HG02642 (cell line): ENCODE results near the gene LTBP1.
"Not testable (repeated sequence)": the region's sequence is repeated elsewhere in the genome, so short reads cannot be mapped to it uniquely, and the experiment has no call there.

Experiments used
- ATAC-seq: cut with Tn5 transposase; IDR thresholded peaks from one replicate; pipeline ENCODE4 v1.9.1; 2021; ENCODE audit warnings: mild to moderate bottlenecking; ENCODE audit not compliant: unreplicated experiment, poor library complexity

Gene LTBP1

DNA sequence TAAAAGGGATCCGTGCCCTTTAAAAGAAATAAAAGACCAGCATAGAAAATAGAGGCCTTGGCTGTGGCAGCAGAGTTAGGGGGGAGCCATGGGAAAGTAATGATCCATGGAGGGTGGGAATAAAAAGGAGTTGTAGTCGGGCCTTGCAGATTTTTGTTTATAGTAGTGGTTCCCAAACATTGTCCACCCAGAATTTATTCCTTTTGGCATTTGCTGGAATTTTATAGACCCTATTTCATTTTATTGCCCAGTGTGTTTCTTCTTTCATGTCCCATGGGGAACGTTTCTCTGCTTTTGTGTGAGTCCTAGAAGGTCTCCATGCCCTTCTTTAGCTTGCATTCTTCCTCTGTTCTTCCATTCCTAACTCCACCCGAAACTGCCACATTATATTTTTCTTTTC is 222.2 kb downstream of the LTBP1 start:
- ATAC-seq = no peak

DNA sequence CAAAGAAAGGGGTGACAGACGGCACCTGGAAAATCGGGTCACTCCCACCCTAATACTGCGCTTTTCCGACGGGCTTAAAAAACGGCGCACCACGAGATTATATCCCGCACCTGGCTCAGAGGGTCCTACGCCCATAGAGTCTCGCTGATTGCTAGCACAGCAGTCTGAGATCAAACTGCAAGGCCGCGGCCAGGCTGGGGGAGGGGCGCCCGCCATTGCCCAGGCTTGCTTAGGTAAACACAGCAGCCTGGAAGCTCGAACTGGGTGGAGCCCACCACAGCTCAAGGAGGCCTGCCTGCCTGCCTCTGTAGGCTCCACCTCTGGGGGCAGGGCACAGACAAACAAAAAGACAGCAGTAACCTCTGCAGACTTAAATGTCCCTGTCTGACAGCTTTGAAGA is 223.5 kb downstream of the LTBP1 start:
- not testable (repeated sequence) for ATAC-seq

DNA sequence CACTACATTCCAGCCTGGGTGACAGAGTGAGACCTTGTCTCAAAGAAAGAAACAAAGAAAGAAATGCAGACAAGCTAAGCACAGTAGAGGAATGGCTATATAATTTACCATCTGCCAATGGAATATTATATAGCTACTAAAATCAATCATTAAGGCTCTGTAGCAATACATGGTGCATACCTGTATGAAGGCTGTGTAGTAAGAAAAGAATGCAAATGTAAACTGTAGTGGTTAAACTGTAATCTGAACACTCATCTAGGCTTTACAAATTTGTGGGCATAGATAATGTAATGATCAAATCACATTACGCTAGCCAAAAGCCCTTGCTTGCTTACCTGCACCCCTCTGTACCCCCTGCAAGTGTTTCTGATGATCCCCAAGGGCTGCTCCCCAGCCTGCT is 230.9 kb downstream of the LTBP1 start:
- ATAC-seq = no peak

DNA sequence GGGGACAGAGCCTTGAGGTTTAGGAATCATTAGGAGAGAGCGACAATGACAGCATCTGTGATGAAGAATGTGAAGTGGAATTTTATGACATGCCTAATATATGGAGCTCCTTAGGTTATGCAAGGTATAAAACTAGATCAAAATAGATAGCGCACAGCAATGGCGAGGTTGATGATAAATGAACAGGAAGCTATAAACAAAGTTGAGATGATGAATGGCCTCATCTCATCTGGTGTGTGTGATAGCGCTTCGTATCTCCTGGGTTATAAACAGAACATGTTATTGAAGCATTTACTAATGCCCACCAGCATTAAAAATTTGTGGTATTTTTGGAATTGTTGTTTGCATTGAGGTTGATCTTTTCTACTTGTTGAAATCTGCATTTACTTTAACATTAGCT is 231.5 kb downstream of the LTBP1 start:
- ATAC-seq = no peak

DNA sequence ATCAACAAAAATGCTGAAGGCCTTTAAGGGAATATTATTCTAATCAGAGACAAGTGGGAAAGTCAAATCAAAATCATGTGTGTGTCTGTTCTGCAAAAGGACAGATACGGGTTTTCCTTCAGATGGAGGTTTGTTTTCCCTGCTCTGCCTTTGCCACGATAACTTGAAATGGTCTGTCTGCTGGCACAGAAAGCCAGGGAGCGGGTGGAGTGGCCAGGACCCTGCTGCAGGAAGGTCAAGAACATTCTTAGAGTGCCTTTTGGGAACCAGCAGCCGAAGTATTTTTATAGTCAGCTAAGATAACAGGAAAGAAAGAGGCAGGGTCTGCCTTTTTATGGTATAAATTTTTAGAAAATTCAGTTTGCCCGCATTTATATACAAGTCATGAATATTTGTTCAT is 234.2 kb downstream of the LTBP1 start:
- no peak for ATAC-seq

DNA sequence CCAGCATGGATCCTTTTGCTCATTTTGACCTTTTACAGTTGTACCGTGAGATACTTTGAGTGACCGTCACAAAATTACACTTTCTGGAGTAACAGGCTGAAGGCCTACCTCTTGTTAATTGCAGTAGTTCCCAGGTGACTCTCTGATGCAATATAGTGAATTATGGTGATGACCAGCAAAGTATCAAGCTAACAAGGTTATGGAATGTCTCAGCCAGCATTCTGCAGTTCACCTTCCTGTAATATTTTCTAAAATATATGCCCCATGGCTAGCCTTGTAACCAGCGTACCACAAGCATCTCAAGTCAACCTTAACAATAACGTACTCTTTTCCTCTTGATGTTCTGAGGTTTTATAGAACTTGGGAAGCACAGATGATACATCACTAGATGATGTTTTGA is 234.7 kb downstream of the LTBP1 start:
- no peak for ATAC-seq

DNA sequence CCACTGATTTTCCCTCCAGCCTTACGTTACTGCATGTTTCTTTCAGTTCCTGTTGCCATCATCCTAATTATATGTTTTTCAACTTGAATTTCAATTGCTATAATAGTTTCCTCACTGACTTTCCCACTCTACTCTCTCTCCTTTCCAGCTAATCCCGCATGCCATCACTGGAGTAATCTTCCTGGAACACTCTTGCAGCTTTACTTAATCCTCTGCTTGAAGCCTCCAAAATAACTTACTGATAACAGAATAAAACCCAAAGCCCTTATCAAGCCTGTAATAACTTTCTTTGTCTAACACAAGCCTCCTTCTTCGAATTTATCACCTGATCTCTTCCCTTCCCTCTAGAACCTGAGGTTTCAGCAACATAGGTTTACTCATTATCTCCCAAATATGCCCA is 237.3 kb downstream of the LTBP1 start:
- ATAC-seq = no peak

DNA sequence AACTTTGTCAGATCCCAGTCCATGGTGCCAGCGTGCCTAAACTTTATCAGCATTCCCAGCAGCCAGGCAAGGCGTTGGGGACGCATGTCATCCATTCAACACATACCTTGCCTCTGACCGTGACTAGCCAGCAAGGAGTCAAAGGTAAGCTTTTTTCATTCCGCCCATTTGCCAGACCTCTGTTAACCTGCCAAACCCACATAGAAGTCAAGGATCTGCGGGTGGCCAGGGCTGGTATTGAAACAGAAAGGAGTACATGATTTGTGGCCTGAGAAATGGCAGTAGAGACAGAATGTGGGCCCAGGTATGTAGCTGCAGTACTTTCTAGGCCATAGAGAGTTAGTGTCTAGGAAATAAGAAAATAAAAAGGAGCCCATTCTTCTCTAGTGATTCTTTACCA is 240.2 kb downstream of the LTBP1 start:
- no peak for ATAC-seq

DNA sequence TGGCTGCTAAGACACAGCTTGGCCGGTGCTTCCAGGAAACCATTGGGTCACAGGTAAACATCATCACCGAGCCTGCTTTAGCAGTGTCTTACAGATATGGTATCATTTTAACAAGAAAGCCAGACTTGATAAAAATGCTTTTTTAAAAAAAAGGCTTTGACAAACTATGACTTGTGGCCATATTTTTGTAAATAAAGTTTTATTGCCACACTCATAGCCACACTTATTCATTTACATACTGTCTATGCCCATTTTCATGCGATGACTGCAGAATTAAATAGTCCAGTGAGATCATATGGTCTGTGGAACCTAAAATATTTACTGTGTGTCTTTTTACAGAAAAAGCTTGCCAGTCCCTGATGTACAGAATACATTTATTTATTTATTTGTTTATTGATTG is 242.0 kb downstream of the LTBP1 start:
- ATAC-seq = no peak

DNA sequence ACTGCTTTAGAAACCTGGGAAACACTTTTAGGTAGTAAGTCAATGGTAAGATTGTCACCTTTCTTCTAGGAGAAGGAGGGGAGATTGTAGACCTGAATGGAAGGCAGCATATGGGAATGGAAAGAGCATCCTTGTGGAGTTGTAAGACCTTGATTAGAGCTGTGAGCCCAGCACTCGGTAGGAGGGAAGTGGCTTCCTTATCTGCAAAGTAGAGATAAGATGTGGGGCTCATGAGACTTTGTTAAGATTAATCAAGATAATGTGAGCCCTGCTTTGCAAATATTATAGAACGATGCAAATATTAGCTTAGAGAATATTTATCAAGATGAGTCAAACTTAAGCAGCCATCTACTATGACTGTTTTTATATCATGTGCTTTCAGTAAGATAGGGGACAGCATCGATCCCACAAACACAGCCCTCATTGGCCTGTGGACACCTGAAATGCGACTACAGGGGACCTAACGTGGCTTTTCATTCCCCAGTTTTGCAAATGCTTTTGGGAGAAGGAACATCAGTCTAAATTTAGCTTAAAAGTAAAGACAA is 243.7 kb downstream of the LTBP1 start:
- no peak for ATAC-seq

DNA sequence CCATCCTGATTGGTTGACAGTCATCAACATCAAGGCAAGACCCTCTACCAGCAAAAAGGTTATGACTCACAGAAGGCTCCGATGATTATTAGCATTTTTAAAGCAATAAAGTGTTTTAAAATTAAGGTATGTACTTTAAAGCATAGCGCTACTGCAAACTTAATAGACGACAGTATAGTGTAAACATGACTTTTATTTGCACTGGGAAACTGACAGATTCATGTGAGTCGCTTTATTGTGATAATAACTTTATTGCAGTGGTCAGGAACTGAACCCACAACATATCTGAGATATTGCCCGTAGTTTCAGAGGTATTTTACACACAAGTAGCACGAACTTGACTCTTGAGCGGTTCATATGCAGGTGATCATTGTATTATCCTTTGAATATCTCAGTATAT is 249.1 kb downstream of the LTBP1 start:
- ATAC-seq = no peak

DNA sequence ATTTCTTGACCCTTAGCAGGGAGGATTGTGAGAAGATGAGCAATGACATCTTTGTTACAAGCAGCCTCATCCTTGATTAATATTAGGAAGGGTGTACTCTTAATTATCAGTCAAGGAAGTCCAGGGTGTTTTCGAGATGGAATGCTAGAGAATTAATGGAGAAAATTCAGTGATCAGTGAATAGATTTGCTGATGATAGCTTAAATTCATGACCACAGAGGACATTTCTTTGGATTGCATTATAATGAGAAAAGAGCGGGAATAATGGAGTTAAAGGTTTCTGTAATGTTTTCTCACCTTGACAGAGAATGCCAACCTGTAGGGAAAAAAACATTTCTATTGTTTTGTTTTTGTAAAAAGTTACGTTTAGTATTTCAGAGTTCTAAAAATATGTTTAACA is 249.9 kb downstream of the LTBP1 start:
- no peak for ATAC-seq

DNA sequence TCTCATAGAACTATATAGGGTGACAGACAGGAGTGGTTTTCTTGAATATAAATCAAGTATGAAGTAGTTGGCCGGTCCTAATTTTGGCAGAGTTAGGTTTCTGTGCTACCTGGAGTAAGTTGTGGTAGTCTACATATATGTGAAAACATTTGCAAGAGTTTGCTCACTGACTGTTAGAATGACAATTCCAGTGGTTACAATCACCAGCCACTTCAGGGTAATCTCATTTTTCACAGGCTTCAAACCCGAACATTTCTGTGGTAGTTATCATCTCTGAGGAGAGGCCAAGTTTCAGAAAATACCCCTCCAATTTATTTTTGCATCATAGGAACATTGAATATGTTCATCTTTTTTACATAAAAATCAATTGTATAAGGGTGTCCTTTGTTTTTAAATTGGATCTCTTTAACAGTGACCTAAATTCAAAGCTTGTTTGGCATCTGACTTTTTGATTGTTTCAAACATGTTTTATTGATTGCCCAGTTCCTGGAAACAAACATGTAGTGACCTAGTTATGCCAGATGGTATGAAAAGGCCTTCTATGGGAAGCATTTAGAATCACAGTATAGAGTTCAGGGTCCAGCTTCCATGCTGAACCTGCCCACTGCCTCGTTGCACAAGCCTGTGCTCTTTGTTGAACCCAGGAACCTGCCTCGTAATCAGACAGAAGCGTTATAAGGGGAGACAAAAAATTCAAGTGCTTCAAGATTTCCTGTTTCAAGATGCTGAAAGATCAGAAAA is 250.6 kb downstream of the LTBP1 start:
- ATAC-seq = no peak

DNA sequence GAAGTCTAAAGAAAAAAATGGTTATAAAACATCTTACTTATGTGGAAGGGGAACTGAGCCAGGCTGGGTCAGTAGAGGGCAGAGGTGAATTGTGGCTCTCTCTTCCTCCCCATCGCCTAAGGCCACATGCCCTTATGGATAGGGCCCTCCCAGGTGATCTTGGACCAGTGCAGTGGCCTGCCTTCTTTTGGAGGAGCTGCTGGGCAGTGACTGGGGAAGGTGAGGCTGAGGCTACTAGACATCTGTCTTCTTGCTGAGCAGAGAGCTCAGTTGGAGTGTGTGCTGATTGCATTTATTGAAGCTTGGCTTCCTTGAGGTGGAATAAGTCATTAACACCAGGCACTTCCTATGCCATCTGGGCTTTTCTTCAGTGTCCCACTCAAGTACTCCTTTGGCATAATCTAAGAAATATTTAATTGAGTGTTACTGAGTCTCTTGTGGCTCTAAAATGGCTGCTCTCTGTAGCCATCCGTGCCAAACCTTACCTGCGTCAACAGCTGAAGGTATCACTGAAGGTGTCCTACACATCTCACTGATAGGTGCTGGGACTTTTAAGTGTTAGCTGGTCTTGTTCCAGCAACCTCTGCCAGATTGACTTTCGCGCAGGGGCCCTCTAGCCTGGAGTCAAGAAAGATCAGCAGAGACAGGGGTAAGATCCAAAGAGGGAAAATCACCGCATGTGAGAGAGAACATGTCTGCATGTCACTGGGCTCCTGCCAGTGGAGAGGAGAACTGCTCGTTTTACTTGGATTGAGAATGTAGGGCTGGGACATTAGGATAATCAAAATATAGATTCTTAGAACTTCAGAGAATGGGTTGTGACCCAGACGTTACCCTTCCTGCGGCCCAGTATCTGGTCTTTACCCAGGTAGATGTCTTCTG is 256.1 kb downstream of the LTBP1 start:
- ATAC-seq = no peak

DNA sequence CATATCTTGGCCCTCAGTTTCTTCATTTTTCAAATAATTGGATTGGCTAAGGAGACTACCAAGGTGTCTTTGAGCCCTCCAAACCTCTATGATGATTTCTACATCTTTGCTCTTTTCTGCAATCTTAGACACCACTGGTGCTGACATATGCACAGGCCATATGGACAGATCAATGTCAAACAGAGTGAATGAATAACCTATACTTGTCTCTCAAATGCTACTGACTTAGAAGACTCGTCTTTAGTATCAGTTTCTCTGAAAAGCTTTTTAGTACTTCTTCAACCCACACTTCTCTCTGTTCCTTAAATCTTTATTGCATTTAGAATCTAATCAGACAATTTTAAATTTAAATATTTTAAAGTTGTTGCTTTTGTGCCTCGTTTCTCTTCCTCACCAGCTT is 258.2 kb downstream of the LTBP1 start:
- ATAC-seq = peak; percentile 46

DNA sequence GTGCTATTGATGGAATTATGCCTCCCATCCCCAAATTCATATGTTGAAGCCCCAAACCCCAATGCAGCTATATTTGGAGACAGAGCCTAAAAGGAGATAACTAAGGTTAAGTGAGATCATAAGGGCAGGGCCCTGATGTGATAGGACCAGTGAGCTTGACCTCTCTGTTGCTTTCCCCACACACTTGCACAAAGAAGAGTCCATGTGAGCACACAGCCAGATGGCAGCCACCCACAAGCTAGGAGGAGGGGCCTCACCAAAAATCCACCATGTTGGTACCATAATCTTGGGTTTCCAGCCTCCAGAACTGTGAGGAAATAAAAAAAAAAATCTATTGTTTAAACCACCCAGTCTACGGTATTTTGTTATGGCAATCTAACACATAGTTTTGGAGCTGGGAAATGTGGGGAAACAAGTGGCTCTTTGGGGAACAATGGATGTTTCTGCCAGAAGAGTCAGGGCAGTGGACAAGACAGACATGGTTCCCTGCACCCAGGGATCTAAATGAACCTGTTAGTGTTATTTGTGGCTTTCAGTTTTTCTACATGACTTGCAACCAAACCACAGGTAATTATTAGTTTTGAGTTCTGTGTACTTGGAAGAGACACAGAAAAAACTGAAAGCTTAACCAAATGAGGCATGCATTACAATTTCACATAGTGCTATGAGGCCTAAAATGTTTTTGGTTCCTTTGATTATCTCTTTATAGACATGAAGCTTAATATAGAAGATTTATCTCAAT is 259.1 kb downstream of the LTBP1 start:
- ATAC-seq = peak; percentile 93

DNA sequence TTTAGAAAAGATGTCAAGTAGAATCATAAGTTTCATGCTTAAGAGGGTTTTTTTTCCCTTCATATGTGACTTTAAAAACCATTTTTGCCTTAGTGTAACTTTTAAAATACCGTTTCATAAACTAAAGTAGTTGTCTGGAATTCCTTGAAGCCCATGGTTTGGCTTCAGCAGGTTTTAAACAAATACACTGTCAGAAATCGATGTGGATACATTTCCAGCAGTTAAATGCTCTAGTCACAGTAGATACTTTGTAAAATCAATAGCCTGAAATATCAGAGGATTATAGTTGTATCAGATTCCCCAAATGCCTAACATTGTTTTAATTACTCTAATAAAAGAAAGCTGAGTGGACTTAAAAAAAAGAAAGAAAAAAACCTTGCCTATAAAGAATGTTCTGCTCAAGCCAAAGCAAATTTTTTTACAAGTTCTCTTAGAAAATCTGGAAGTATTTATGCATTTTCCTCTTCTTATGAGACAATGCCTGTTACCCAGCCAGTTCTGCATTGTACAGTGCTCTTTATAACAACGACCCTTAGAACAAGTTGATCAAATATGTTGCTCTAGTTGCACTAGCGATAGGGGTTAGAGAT is 260.5 kb downstream of the LTBP1 start:
- ATAC-seq = no peak

DNA sequence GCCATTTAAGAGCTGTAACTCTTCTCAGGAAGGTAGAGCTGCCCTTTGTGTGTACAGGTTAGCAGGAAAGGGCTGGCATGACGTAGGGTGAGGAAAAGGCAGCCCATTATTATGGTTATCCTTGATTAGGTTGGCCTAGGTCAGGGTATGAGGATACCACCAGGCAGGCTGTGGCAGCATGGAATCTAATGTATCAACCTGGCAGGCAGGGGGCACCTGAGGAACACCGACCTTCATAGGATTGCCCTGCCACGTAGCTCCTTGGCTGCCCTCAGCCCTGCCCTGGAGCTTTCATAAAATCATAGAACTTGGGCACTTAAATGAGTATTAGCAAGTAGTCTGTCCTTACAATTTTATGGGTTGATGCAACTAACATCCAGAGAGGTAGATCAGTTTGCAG is 261.6 kb downstream of the LTBP1 start:
- ATAC-seq = no peak

DNA sequence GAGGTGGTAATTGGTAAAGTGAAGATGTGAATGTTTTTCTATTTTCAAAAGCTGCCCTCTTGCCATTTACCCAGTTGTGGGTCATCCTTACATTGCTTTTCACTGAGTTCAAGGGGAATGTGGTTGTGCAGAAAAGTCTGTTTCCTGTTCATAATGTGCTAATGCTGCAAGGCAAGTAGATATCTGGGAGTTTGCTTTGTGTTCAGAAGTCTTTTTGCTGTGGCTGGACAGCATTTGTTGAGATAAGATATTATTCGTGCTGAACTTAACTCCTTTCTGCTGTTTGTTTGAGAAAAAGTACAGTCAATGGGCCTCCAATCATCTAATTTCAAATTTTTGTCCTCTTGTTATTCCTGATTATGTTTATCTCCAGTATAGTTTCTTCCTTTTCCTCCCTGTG is 263.2 kb downstream of the LTBP1 start:
- ATAC-seq = no peak

DNA sequence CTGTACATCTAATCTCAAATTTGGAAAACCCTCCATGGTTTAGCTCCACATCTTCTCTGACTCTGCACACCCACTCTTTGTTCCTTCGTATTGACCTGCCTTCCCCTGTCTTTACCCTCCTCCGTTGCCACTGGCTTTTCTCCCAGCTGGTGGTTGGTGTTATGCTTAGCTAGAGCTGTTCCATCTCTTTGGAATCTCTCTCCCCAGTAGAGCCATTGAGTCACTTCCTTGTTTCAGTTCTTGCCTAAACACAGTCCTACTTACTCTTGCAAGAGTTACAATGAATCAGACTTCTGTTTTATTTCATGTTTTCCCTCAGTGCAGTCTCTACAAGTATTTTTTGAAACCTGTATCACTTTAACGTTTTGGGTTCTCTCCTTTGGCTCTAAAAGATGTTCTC is 263.9 kb downstream of the LTBP1 start:
- no peak for ATAC-seq
